ENCODE data around the gene GNAQ.

GNAQ gene

GRCh38 chr9:77847626-77848025, 184.0 kb downstream of the GNAQ start:
- DNase-seq, result no peak

GRCh38 chr9:77847059-77847499, 184.5 kb downstream of the GNAQ start:
- DNase-seq, result peak in 1 of 51 donors; percentile 28

- no peak for DNase-seq
These were observed 187.2 kb downstream of the GNAQ start for GRCh38 chr9:77844415-77844814.

GRCh38 chr9:77843871-77844155, 187.8 kb downstream of the GNAQ start:
- DNase-seq, result no peak

GRCh38 chr9:77843076-77843870, 188.3 kb downstream of the GNAQ start:
- no peak for DNase-seq

- DNase-seq, result peak in 2 of 51 donors; percentile 22 to 70
These were observed 189.7 kb downstream of the GNAQ start for GRCh38 chr9:77841739-77842386.

- DNase-seq, result no peak
These were observed 192.0 kb downstream of the GNAQ start for GRCh38 chr9:77839459-77840140.

GRCh38 chr9:77838986-77839385, 192.6 kb downstream of the GNAQ start:
- no peak for DNase-seq

- no peak for DNase-seq
These were observed 196.6 kb downstream of the GNAQ start for GRCh38 chr9:77834898-77835488.

- DNase-seq, result no peak
These were observed 197.8 kb downstream of the GNAQ start for GRCh38 chr9:77833561-77834429.

GRCh38 chr9:77832639-77833038, 199.0 kb downstream of the GNAQ start:
- no peak for DNase-seq

GRCh38 chr9:77831781-77832180, 199.8 kb downstream of the GNAQ start:
- no peak for DNase-seq

GRCh38 chr9:77830618-77831285, 200.9 kb downstream of the GNAQ start:
- DNase-seq, result no peak

- no peak for DNase-seq
These were observed 202.2 kb downstream of the GNAQ start for GRCh38 chr9:77829420-77829819.

- no peak for DNase-seq
These were observed 204.4 kb downstream of the GNAQ start for GRCh38 chr9:77827104-77827784.

GRCh38 chr9:77826621-77827020, 205.0 kb downstream of the GNAQ start:
- DNase-seq, result no peak

- DNase-seq, result no peak
These were observed 205.5 kb downstream of the GNAQ start for GRCh38 chr9:77826116-77826515.

GRCh38 chr9:77825361-77825760, 206.2 kb downstream of the GNAQ start:
- DNase-seq, result no peak

- no peak for DNase-seq
These were observed 211.2 kb downstream of the GNAQ start for GRCh38 chr9:77820293-77820954.

GRCh38 chr9:77819657-77820056, 212.0 kb downstream of the GNAQ start:
- DNase-seq, result peak in 1 of 51 donors; percentile 38

Measured in hypothalamus (tissue), 51 donors.